Esophagus squamous epithelium (tissue), 5 donors: Measurements from ENCODE around the gene ANKRD28. TPM values are rescaled to one million over a fixed set of nuclear protein-coding genes. Genes with fewer than 3 reads are reported as not detected.
A peak's percentile ranks its signal among the peaks of the same experiment; 100 is the strongest.

ENCODE experiments used
- DNase-seq: peaks from one replicate; lab custom pipeline; 2025; lab: John Stamatoyannopoulos, UW
- H3K27ac ChIP-seq, 4 donors: fragments of 200-600 bp; sonication (generic); one replicate each; pipeline ENCODE4 v1.5.1; 2016 to 2019; ENCODE audit warnings: mild to moderate bottlenecking in 1 of 4
- H3K27me3 ChIP-seq, 4 donors: fragments of 200-600 bp; sonication (generic); 1 replicate in 3 of 4; 2 replicates in 1 of 4; pipeline versions ENCODE4 v1.5.1 to v1.6.0; 2017 to 2021; ENCODE audit warnings: antibody characterized with exemption in 1 of 4
- H3K36me3 ChIP-seq, 3 donors: fragments of 200-600 bp; sonication (generic); one replicate each; pipeline ENCODE4 v1.5.1; 2016 to 2019
- H3K4me1 ChIP-seq, 3 donors: fragments of 200-600 bp; sonication (generic); one replicate each; pipeline ENCODE4 v1.5.1; 2017 to 2019
- H3K4me3 ChIP-seq, 4 donors: fragments of 200-600 bp; sonication (generic); 1 replicate in 3 of 4; 2 replicates in 1 of 4; pipeline ENCODE4 v1.5.1; 2016 to 2019; ENCODE audit warnings: mild to moderate bottlenecking in 2 of 4, moderate library complexity in 1 of 4
- H3K9me3 ChIP-seq, 3 donors: fragments of 200-600 bp; sonication (generic); one replicate each; pipeline ENCODE4 v1.5.1; 2016 to 2019
- POLR2A ChIP-seq, 4 donors: fragments of 450-650 bp; IDR thresholded peaks; one replicate each; pipeline ENCODE4 v1.6.1; 2017; ENCODE audit warnings: antibody characterized with exemption in 4 of 4, mild to moderate bottlenecking in 4 of 4, moderate library complexity in 3 of 4
- WGBS, 2 donors: methylation state at CpG; one replicate each; pipeline ENCODE4 v1.1.5; 2018; 5-methylcytosine and 5-hydroxymethylcytosine counted together
- intact Hi-C: fragments of 100-400 bp; cut with DNase I; formaldehyde crosslinking; loops from one replicate; pipeline ENCODE4 v1.15.0; 2022
- total RNA-seq, 4 donors: library from RNA; depleted of rRNA; stranded (reverse); fragments of >200 nt; gene quantifications; one replicate each; pipeline ENCODE4 v1.1.0, GENCODE V29; 2016
- TF ChIP-seq, protein P1 (sequence below), 6 experiments: fragments of 450-650 bp in 4 of 6; fragments of 200-600 bp in 2 of 6; sonication (generic) in 2 of 6; IDR thresholded peaks; one replicate each; pipeline ENCODE4 v1.5.1; 2016 to 2019; ENCODE audit warnings: antibody characterized with exemption in 6 of 6, mild to moderate bottlenecking in 4 of 6, moderate library complexity in 4 of 6
- donor health status: DM: yes; HTN: yes; CAD: no.

Gene ANKRD28
- total RNA-seq, 4 donors from 2014 or later = 20.8 to 49.6 (median 31.8) TPM

DNA sequence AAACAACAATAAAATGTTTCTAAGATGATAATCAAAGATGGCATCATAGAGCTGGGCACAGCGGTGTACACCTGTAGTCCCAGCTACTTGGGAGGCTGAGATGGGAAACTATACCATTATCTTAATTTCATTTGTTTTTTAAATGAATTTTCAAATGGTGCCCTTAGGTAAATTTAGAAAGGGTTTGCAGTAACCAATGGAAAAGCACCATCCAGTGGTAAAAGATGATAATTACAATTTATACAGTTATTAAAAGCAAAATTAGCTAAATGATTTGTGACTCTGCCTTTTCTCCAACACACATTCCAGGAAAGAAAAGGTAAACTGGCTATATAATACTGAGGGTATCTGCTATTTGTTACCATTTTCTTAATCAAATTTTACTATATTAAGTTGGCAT is 14.4 kb upstream of the ANKRD28 start:
- H3K27ac ChIP-seq = no peak overlapping the region
- H3K27me3 ChIP-seq = no peaks in the 10 kb centered on the region
- TF ChIP-seq POLR2A (IDR thresholded peaks at IDR 0.05) = no peak
- TF ChIP-seq, protein P1, sequence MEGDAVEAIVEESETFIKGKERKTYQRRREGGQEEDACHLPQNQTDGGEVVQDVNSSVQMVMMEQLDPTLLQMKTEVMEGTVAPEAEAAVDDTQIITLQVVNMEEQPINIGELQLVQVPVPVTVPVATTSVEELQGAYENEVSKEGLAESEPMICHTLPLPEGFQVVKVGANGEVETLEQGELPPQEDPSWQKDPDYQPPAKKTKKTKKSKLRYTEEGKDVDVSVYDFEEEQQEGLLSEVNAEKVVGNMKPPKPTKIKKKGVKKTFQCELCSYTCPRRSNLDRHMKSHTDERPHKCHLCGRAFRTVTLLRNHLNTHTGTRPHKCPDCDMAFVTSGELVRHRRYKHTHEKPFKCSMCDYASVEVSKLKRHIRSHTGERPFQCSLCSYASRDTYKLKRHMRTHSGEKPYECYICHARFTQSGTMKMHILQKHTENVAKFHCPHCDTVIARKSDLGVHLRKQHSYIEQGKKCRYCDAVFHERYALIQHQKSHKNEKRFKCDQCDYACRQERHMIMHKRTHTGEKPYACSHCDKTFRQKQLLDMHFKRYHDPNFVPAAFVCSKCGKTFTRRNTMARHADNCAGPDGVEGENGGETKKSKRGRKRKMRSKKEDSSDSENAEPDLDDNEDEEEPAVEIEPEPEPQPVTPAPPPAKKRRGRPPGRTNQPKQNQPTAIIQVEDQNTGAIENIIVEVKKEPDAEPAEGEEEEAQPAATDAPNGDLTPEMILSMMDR (IDR thresholded peaks at IDR 0.05) = peak in 4 of 6 experiments; percentile 43 to 64 (median 54)
- no peak for DNase-seq
- no peaks in the 10 kb centered on the region for H3K36me3 ChIP-seq
- intact Hi-C loops = loop anchor here (5.0 to 10.0 kb wide), 2 partner anchors 180 to 433 kb away; no protein-coding TSS in a partner anchor
- no peaks in the 10 kb centered on the region for H3K9me3 ChIP-seq
- peaks cover 0 to 29% (median 0%) of the 10 kb centered on the region in 3 donors for H3K4me1 ChIP-seq
- no peak overlapping the region for H3K4me3 ChIP-seq
- 94 to 96% methylated on average over 1 of the region's 1 CpG for WGBS, 2 donors

DNA sequence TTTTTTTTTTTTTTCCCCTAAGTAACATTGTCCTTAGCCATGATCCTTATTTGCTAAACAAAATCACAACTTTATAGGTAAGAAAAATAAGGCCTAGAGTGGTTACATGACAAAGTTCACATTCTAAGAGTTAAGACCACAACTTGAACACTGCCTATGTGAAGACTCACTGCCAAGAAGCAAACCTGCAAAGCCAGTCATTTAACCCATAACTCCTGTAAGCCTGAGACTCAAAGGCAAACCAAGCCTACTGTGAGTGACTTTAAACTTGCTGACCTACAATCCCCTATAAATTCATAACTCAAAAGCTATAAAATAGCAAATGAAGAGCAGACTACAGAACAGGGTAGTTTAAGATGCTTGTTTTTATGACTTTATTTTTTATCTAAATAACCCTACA is 12.9 kb upstream of the ANKRD28 start:
- no peak overlapping the region for H3K4me3 ChIP-seq
- no peak for TF ChIP-seq POLR2A (IDR thresholded peaks at IDR 0.05)
- TF ChIP-seq, protein P1 (IDR thresholded peaks at IDR 0.05) = no peak
- H3K4me1 ChIP-seq = peaks cover 0 to 25% (median 0%) of the 10 kb centered on the region in 3 donors
- no peak for DNase-seq
- no peaks in the 10 kb centered on the region for H3K9me3 ChIP-seq
- H3K27me3 ChIP-seq = no peaks in the 10 kb centered on the region
- no peak overlapping the region for H3K27ac ChIP-seq
- H3K36me3 ChIP-seq = no peaks in the 10 kb centered on the region
- intact Hi-C loops = loop anchor here (5.0 to 10.0 kb wide), 2 partner anchors 178 to 434 kb away; no protein-coding TSS in a partner anchor

DNA sequence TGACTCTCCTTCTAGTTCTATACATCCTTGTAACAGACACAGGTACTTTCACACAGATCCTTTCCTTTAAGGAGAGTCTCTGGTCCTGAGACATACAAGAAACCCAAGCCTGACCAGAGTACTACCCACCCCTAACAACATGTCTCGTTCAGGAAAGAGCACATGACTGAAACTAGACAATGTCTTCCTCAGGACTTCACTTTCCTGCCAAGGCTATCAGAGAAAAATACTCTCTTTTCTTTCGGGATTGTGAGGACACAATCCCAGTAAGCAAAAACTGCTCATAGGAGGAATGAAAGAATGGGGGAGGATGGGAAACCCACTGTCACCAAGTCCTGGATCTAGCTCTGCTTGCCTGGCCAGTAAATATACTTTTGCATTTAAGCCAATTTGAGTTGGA is 11.5 kb upstream of the ANKRD28 start:
- Histone ChIP-seq H3K4me3 (no peak overlapping the region), H3K36me3 (no peaks in the 10 kb centered on the region), H3K27ac (no peak overlapping the region), H3K27me3 (no peaks in the 10 kb centered on the region), H3K4me1 (peaks cover 0 to 29% (median 0%) of the 10 kb centered on the region in 3 donors), H3K9me3 (no peaks in the 10 kb centered on the region)
- TF ChIP-seq, protein P1 (IDR thresholded peaks at IDR 0.05) = no peak
- TF ChIP-seq POLR2A (IDR thresholded peaks at IDR 0.05) = no peak
- DNase-seq = no peak
- 58 to 75% methylated on average over 2 of the region's 2 CpGs for WGBS, 2 donors
- intact Hi-C loops = no loop called here

DNA sequence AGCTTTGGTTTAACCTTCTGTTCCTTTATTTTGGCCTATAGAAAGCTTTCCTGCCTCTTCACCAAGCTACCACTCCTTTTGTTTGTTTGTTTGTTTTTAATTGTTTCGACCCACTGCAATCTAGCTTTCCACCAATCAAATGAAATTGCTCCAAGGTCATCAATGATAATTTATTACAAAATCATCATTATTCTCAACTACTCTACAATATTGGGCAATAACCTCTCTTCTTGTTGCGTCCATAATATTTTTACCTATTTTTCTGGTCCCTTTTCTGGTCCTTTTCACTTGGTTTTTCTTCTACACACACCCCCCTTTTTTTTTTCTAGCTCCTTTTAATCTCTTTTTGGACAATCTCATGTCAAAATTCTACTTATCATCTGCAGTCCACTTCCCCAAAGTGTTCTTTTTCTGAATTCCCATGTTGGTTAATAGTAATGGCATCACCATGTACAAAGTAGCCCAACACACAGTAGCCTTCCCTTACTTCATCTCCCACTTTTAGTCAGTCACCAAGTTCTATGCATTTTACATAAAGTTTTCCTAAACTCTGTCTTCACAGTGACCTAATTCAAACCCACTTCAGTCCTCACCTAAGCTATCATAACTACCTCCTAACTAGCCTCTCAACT is 11.0 kb upstream of the ANKRD28 start:
- no peaks in the 10 kb centered on the region for H3K36me3 ChIP-seq
- peaks cover 0 to 29% (median 0%) of the 10 kb centered on the region in 3 donors for H3K4me1 ChIP-seq
- no peaks in the 10 kb centered on the region for H3K27me3 ChIP-seq
- DNase-seq = no peak
- intact Hi-C loops = no loop called here
- 98 to 100% methylated on average over 2 of the region's 2 CpGs for WGBS, 2 donors
- no peak overlapping the region for H3K27ac ChIP-seq
- TF ChIP-seq, protein P1 (IDR thresholded peaks at IDR 0.05) = no peak
- no peak for TF ChIP-seq POLR2A (IDR thresholded peaks at IDR 0.05)
- H3K4me3 ChIP-seq = no peak overlapping the region
- no peaks in the 10 kb centered on the region for H3K9me3 ChIP-seq

DNA sequence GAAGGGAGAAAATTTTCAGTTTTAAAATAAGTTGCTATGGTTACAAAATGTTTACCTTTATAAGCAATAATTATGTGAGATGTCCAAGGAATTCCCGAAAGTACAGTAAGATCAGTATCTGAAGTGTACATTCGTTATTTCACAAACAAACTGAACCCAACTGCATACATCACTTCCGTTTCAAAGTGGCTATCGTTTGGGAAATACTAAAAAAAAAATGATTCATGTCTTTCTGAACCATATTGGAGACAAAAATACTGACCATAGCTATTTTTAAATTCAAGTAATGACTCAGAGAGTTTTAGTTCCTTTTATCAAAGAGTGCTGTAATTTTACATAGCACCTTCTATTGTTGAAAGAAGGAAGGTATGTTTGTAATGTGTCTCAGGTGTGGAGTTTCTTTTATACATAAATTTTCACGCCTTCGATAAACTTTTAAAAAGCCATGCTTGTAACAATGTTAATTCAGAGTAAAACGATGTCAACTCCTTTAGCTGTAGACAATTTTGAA is 8.0 kb upstream of the ANKRD28 start:
- no peaks in the 10 kb centered on the region for H3K27me3 ChIP-seq
- H3K27ac ChIP-seq = peak overlapping the region in 2 of 4 donors; percentile 23 to 51
- no peak for DNase-seq
- peaks cover 0 to 22% (median 0%) of the 10 kb centered on the region in 3 donors for H3K4me1 ChIP-seq
- WGBS, 2 donors = 47 to 48% methylated on average over 7 of the region's 7 CpGs
- no peaks in the 10 kb centered on the region for H3K36me3 ChIP-seq
- intact Hi-C loops = no loop called here
- no peak overlapping the region for H3K4me3 ChIP-seq
- H3K9me3 ChIP-seq = no peaks in the 10 kb centered on the region
- TF ChIP-seq POLR2A (IDR thresholded peaks at IDR 0.05) = no peak
- TF ChIP-seq, protein P1 (IDR thresholded peaks at IDR 0.05) = no peak
